NT2/D1 (cell line): ENCODE data around the gene TMPRSS9.

ENCODE experiments used
- SUZ12 ChIP-seq: IDR thresholded peaks from 2 replicates; pipeline ENCODE4 v1.6.1; 2011; ENCODE audit not compliant: insufficient read length, insufficient read depth; ENCODE audit errors: extremely low read depth
- YY1 ChIP-seq: IDR thresholded peaks from 2 replicates; pipeline ENCODE4 v1.6.1; 2011; ENCODE audit not compliant: insufficient read length, insufficient read depth
- ZNF274 ChIP-seq: IDR thresholded peaks from 2 replicates; pipeline ENCODE4 v1.6.1; 2011; ENCODE audit warnings: mild to moderate bottlenecking, low read depth, low read length

DNA sequence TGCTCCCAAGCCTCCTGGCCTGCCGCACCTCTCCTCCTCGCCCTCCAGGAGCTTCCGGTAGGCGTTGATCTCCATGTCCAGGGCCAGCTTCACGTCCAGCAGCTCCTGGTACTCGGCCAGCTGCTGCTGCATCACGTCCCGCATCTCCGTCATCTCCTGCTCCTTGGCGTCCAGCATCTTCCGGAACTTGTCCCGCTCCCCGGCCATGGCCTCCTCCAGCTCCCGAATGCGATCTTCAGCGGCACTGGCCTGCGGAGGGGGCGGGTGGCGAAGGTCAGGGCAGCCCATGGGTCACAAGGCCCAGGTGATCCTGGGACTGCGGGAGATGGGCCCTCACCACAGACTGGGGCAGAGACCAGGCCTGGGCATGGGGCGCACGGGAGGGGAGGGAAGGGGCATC lies 74.2 kb downstream of the TMPRSS9 start:
- TF ChIP-seq YY1: no peak
- TF ChIP-seq ZNF274: no peak
- TF ChIP-seq SUZ12: no peak
